Transverse colon (tissue), 4 donors: ENCODE measurements around the gene NDST3.

Experiments used
- POLR2A ChIP-seq: fragments of 450-650 bp; IDR thresholded peaks from one replicate; pipeline ENCODE4 v1.6.1; 2016; ENCODE audit warnings: antibody characterized with exemption, mild to moderate bottlenecking, moderate library complexity
- POLR2AphosphoS5 ChIP-seq, 3 donors: sonication (generic); formaldehyde crosslinking; IDR thresholded peaks; one replicate each; pipeline ENCODE4 v1.6.1; 2016; ENCODE audit warnings: antibody characterized with exemption in 3 of 3
- TF ChIP-seq, protein P1 (sequence below), 5 experiments: fragments of 200-600 bp in 3 of 5; fragments of 450-650 bp in 2 of 5; sonication (generic) in 3 of 5; IDR thresholded peaks; 1 replicate in 2 of 5; 2 replicates in 3 of 5; pipeline ENCODE4 v1.5.1; 2016 to 2017; ENCODE audit warnings: antibody characterized with exemption in 5 of 5, inconsistent platforms in 3 of 5, mild to moderate bottlenecking in 2 of 5, moderate library complexity in 1 of 5

DNA sequence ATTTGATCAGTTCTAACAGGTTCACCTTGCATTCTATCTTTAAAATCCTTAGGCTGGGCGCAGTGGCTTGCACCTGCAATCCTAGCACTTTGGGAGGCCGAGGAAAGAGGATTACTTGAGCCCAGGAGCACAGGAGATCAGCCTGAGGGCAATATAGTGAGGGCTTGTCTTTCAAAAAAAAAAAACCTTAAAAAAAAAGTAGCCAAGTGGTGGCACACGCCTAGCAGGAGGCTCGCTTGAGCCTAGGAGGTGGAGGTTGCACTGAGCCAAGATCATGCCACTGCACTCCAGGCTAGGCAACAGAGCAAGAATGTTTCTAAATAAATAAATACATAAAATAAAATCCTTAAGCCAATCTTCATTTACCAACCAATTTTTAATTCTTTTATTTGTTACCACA is 243.0 kb downstream of the NDST3 start:
- TF ChIP-seq POLR2A (no peak), POLR2AphosphoS5 (IDR thresholded peaks at IDR 0.05) (no peak)
- TF ChIP-seq, protein P1, sequence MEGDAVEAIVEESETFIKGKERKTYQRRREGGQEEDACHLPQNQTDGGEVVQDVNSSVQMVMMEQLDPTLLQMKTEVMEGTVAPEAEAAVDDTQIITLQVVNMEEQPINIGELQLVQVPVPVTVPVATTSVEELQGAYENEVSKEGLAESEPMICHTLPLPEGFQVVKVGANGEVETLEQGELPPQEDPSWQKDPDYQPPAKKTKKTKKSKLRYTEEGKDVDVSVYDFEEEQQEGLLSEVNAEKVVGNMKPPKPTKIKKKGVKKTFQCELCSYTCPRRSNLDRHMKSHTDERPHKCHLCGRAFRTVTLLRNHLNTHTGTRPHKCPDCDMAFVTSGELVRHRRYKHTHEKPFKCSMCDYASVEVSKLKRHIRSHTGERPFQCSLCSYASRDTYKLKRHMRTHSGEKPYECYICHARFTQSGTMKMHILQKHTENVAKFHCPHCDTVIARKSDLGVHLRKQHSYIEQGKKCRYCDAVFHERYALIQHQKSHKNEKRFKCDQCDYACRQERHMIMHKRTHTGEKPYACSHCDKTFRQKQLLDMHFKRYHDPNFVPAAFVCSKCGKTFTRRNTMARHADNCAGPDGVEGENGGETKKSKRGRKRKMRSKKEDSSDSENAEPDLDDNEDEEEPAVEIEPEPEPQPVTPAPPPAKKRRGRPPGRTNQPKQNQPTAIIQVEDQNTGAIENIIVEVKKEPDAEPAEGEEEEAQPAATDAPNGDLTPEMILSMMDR (IDR thresholded peaks at IDR 0.05): no peak
